Thyroid gland (tissue), 4 donors: Measurements from ENCODE around the gene SMIM35. TPM values are rescaled to one million over a fixed set of nuclear protein-coding genes. Genes with fewer than 3 reads are reported as not detected.

Experiments used
- DNase-seq, 2 donors: peaks; one replicate each; pipeline ENCODE4 v3.0.0-alpha.2; 2019
- H3K27ac ChIP-seq, 3 donors: fragments of 200-600 bp; sonication (generic); 1 replicate in 2 of 3; 2 replicates in 1 of 3; pipeline ENCODE4 v1.5.1; 2016 to 2019; ENCODE audit warnings: mild to moderate bottlenecking in 1 of 3, moderate library complexity in 1 of 3
- H3K27me3 ChIP-seq: fragments of 200-600 bp; sonication (generic); one replicate; pipeline ENCODE4 v1.5.1; 2019
- H3K36me3 ChIP-seq, 2 donors: fragments of 200-600 bp; sonication (generic); one replicate each; pipeline ENCODE4 v1.5.1; 2016 to 2019
- H3K4me1 ChIP-seq, 2 donors: fragments of 200-600 bp; sonication (generic); one replicate each; pipeline ENCODE4 v1.5.1; 2017 to 2019
- H3K4me3 ChIP-seq, 3 donors: fragments of 200-600 bp; sonication (generic); replicated peaks in 1 of 3; 1 replicate in 2 of 3; 2 replicates in 1 of 3; pipeline ENCODE4 v1.5.1; 2016; ENCODE audit warnings: mild to moderate bottlenecking in 1 of 3
- H3K9me3 ChIP-seq: fragments of 200-600 bp; sonication (generic); one replicate; pipeline ENCODE4 v1.5.1; 2017
- CTCF ChIP-seq, 6 experiments: fragments of 200-600 bp in 3 of 6; fragments of 450-650 bp in 3 of 6; sonication (generic) in 3 of 6; IDR thresholded peaks; one replicate each; pipeline ENCODE4 v1.5.1; 2016 to 2019; ENCODE audit warnings: antibody characterized with exemption in 6 of 6, mild to moderate bottlenecking in 2 of 6, inconsistent platforms in 1 of 6, moderate library complexity in 1 of 6
- POLR2A ChIP-seq, 2 donors: fragments of 450-650 bp; IDR thresholded peaks; one replicate each; pipeline ENCODE4 v1.6.1; 2017; ENCODE audit warnings: antibody characterized with exemption in 2 of 2, mild to moderate bottlenecking in 2 of 2, moderate library complexity in 1 of 2
- WGBS, 2 donors: methylation state at CpG; one replicate each; pipeline ENCODE4 v1.1.5; 2017; 5-methylcytosine and 5-hydroxymethylcytosine counted together
- intact Hi-C: fragments of 100-400 bp; cut with DNase I; formaldehyde crosslinking; loops from one replicate; pipeline ENCODE4 v1.15.1; 2023
- total RNA-seq, 4 donors: library from RNA; depleted of rRNA; stranded (reverse); fragments of >200 nt; gene quantifications; one replicate each; pipeline ENCODE4 v1.2.3, GENCODE V29; 2016

The SMIM35 gene
- total RNA-seq, 4 donors from 2014 or later, result not detected

- intact Hi-C loops, result loop anchor here (5.0 kb wide), 3 partner anchors 108 to 628 kb away; no protein-coding TSS in a partner anchor
- H3K4me3 ChIP-seq, result no peak overlapping the region
- TF ChIP-seq POLR2A (IDR thresholded peaks at IDR 0.05) (no peak), CTCF (IDR thresholded peaks at IDR 0.05) (no peak)
- H3K36me3 ChIP-seq, result no peaks in the 10 kb centered on the region
- H3K27ac ChIP-seq, result no peak overlapping the region
- H3K27me3 ChIP-seq, result no peaks in the 10 kb centered on the region
- DNase-seq, result no peak
- no peaks in the 10 kb centered on the region for H3K9me3 ChIP-seq
- no peaks in the 10 kb centered on the region for H3K4me1 ChIP-seq
- 84 to 92% methylated on average over 12 of the region's 12 CpGs for WGBS, 2 donors
Observed at GRCh38 chr11:118054712-118055640, 31.8 kb downstream of the SMIM35 start.

GRCh38 chr11:118052581-118053206, 34.1 kb downstream of the SMIM35 start:
- Histone ChIP-seq H3K27me3 (no peaks in the 10 kb centered on the region), H3K4me1 (no peaks in the 10 kb centered on the region), H3K4me3 (no peak overlapping the region), H3K9me3 (no peaks in the 10 kb centered on the region), H3K36me3 (no peaks in the 10 kb centered on the region), H3K27ac (no peak overlapping the region)
- no peak for DNase-seq
- intact Hi-C loops, result loop anchor here (5.0 kb wide), 3 partner anchors 105 to 625 kb away; no protein-coding TSS in a partner anchor
- 78 to 81% methylated on average over 10 to 13 of the region's 13 CpGs for WGBS, 2 donors
- TF ChIP-seq CTCF (IDR thresholded peaks at IDR 0.05) (no peak), POLR2A (IDR thresholded peaks at IDR 0.05) (no peak)

GRCh38 chr11:118051611-118052461, 34.9 kb downstream of the SMIM35 start:
- H3K4me3 ChIP-seq, result no peak overlapping the region
- no peaks in the 10 kb centered on the region for H3K9me3 ChIP-seq
- WGBS, 2 donors, result 88 to 90% methylated on average over 15 to 16 of the region's 16 CpGs
- no peaks in the 10 kb centered on the region for H3K4me1 ChIP-seq
- intact Hi-C loops, result loop anchor here (5.0 kb wide), 3 partner anchors 105 to 625 kb away; no protein-coding TSS in a partner anchor
- H3K27me3 ChIP-seq, result no peaks in the 10 kb centered on the region
- no peak overlapping the region for H3K27ac ChIP-seq
- TF ChIP-seq CTCF (IDR thresholded peaks at IDR 0.05) (no peak), POLR2A (IDR thresholded peaks at IDR 0.05) (no peak)
- H3K36me3 ChIP-seq, result no peaks in the 10 kb centered on the region
- DNase-seq, result no peak

- TF ChIP-seq CTCF (IDR thresholded peaks at IDR 0.05) (no peak), POLR2A (IDR thresholded peaks at IDR 0.05) (no peak)
- Histone ChIP-seq H3K4me1 (no peaks in the 10 kb centered on the region), H3K4me3 (no peak overlapping the region), H3K9me3 (no peaks in the 10 kb centered on the region), H3K36me3 (no peaks in the 10 kb centered on the region), H3K27me3 (no peaks in the 10 kb centered on the region), H3K27ac (no peak overlapping the region)
- WGBS, 2 donors, result 67 to 72% methylated on average over 7 of the region's 7 CpGs
- intact Hi-C loops, result loop anchor here (5.0 kb wide), 3 partner anchors 104 to 624 kb away; no protein-coding TSS in a partner anchor
- no peak for DNase-seq
Observed at GRCh38 chr11:118051136-118051610, 35.6 kb downstream of the SMIM35 start.
